SK-N-SH treated with all-trans-retinoic acid at 6 μM for 48 hours (cell line): Measurements from ENCODE around the gene ATP4B.

Experiments used
- ATAC-seq: fragments of 200-7000 bp; cut with Tn5 transposase; 3 replicates; pipeline ENCODE4 v1.9.1; 2020; ENCODE audit warnings: mild to moderate bottlenecking, moderate library complexity
- ARNTL ChIP-seq: fragments of 450-650 bp; formaldehyde crosslinking; IDR thresholded peaks from 2 replicates; pipeline ENCODE4 v1.5.0; 2020; ENCODE audit warnings: low read depth, mild to moderate bottlenecking, moderate library complexity, borderline replicate concordance
- BACH2 ChIP-seq: fragments of 250-450 bp; sonication (Bioruptor Pico); IDR thresholded peaks from 2 replicates; pipeline ENCODE4 v1.9.0; 2021; ENCODE audit warnings: mild to moderate bottlenecking, borderline replicate concordance
- CREB5 ChIP-seq: fragments of 250-450 bp; sonication (Bioruptor Pico); IDR thresholded peaks from 2 replicates; pipeline ENCODE4 v1.5.1; 2020; ENCODE audit warnings: low read depth, mild to moderate bottlenecking, moderate library complexity
- CSRNP3 ChIP-seq: fragments of 250-450 bp; sonication (Bioruptor Pico); IDR thresholded peaks from 2 replicates; pipeline ENCODE4 v1.5.1; 2021; ENCODE audit warnings: mild to moderate bottlenecking, moderate library complexity
- GLIS3 ChIP-seq: fragments of 250-450 bp; sonication (Bioruptor Pico); IDR thresholded peaks from 2 replicates; pipeline ENCODE4 v1.5.0; 2020; ENCODE audit warnings: mild to moderate bottlenecking, moderate library complexity
- PATZ1 ChIP-seq: fragments of 250-450 bp; sonication (Bioruptor Pico); IDR thresholded peaks from 2 replicates; pipeline ENCODE4 v1.8.0; 2020; ENCODE audit warnings: mild to moderate bottlenecking, moderate library complexity, borderline replicate concordance
- PPARA ChIP-seq: fragments of 250-450 bp; sonication (Bioruptor Pico); IDR thresholded peaks from 2 replicates; pipeline ENCODE4 v1.5.0; 2020; ENCODE audit warnings: mild to moderate bottlenecking, borderline replicate concordance
- RARB ChIP-seq: fragments of 250-450 bp; sonication (Bioruptor Pico); IDR thresholded peaks from 2 replicates; pipeline ENCODE4 v1.8.0; 2021; ENCODE audit warnings: mild to moderate bottlenecking, moderate library complexity
- SNAI2 ChIP-seq: fragments of 250-450 bp; sonication (Bioruptor Pico); IDR thresholded peaks from 2 replicates; pipeline ENCODE4 v1.5.0; 2020; ENCODE audit warnings: mild to moderate bottlenecking, moderate library complexity
- TCF4 ChIP-seq: fragments of 250-450 bp; sonication (Bioruptor Pico); IDR thresholded peaks from 2 replicates; pipeline ENCODE4 v1.8.0; 2021; ENCODE audit warnings: mild to moderate bottlenecking, moderate library complexity, borderline replicate concordance
- TOX ChIP-seq: fragments of 250-450 bp; sonication (Bioruptor Pico); IDR thresholded peaks from 2 replicates; pipeline ENCODE4 v1.8.0; 2021; ENCODE audit warnings: mild to moderate bottlenecking, moderate library complexity, borderline replicate concordance
- TSHZ2 ChIP-seq: fragments of 250-450 bp; sonication (Bioruptor Pico); IDR thresholded peaks from 2 replicates; pipeline ENCODE4 v1.5.0; 2020; ENCODE audit warnings: mild to moderate bottlenecking, moderate library complexity
- ZC3H10 ChIP-seq: fragments of 250-450 bp; sonication (Bioruptor Pico); IDR thresholded peaks from 2 replicates; pipeline ENCODE4 v1.5.1; 2021; ENCODE audit warnings: mild to moderate bottlenecking, moderate library complexity
- ZFP3 ChIP-seq: fragments of 250-450 bp; sonication (Bioruptor Pico); IDR thresholded peaks from 2 replicates; pipeline ENCODE4 v1.5.0; 2020; ENCODE audit warnings: mild to moderate bottlenecking, moderate library complexity
- ZFP30 ChIP-seq: fragments of 450-650 bp; formaldehyde crosslinking; IDR thresholded peaks from 2 replicates; pipeline ENCODE4 v1.5.0; 2022; ENCODE audit warnings: mild to moderate bottlenecking, moderate library complexity
- ZNF565 ChIP-seq: fragments of 450-650 bp; formaldehyde crosslinking; conservative IDR thresholded peaks from 2 replicates; pipeline ENCODE4 v1.5.0; 2020; ENCODE audit warnings: low read depth, mild to moderate bottlenecking, moderate library complexity
- ZNF70 ChIP-seq: fragments of 450-650 bp; formaldehyde crosslinking; IDR thresholded peaks from 2 replicates; pipeline ENCODE4 v1.5.0; 2020; ENCODE audit warnings: mild to moderate bottlenecking, moderate library complexity
- ZNF8 ChIP-seq: fragments of 450-650 bp; formaldehyde crosslinking; IDR thresholded peaks from 2 replicates; pipeline ENCODE4 v1.5.0; 2020; ENCODE audit warnings: mild to moderate bottlenecking, moderate library complexity

The ATP4B gene

GRCh38 chr13:113608967-113609533 is 48.9 kb downstream of the ATP4B start (continued):
- TF ChIP-seq TSHZ2, result no peak
- no peak for TF ChIP-seq PPARA (CRISPR knock-in tag)
- TF ChIP-seq PATZ1, result no peak
- TF ChIP-seq ZNF70 (CRISPR knock-in tag), result no peak
- TF ChIP-seq, all 23 proteins: peak for 0

GRCh38 chr13:113607889-113608635 is 49.9 kb downstream of the ATP4B start:
- TF ChIP-seq ZC3H10 (CRISPR knock-in tag) (no peak), ZFP30 (CRISPR knock-in tag) (no peak), PATZ1 (no peak), ZFP3 (CRISPR knock-in tag) (no peak), ZNF8 (no peak), ZNF70 (CRISPR knock-in tag) (no peak), TOX (no peak), TCF4 (CRISPR knock-in tag) (no peak), TSHZ2 (no peak), ZNF565 (CRISPR knock-in tag) (no peak), BACH2 (CRISPR knock-in tag) (no peak), RARB (CRISPR knock-in tag) (no peak), CSRNP3 (CRISPR knock-in tag) (no peak), SNAI2 (no peak), PPARA (CRISPR knock-in tag) (no peak)
- no peak for ATAC-seq

GRCh38 chr13:113607056-113607888 is 50.7 kb downstream of the ATP4B start:
- no peak for TF ChIP-seq CREB5 (CRISPR knock-in tag)
- no peak for TF ChIP-seq ZFP3 (CRISPR knock-in tag)
- no peak for TF ChIP-seq ARNTL
- TF ChIP-seq ZC3H10 (CRISPR knock-in tag), result no peak
- no peak for TF ChIP-seq GLIS3 (CRISPR knock-in tag)
- no peak for ATAC-seq
